Fibroblast of the aortic adventitia (primary cell): Measurements from ENCODE around the gene TRPV4. TPM values are rescaled to one million over a fixed set of nuclear protein-coding genes. Genes with fewer than 3 reads are reported as not detected.

ENCODE experiments used
- DNase-seq: peaks from one replicate; pipeline ENCODE4 v3.0.0-alpha.2; 2010; ENCODE audit warnings: low read depth
- H3K4me3 ChIP-seq: 2 replicates; pipeline ENCODE4 v1.5.1; 2011; ENCODE audit warnings: low read depth, mild to moderate bottlenecking, control low read depth, low read length, moderate library complexity
- total RNA-seq: library from RNA; depleted of rRNA; stranded (reverse); fragments of >200 nt; gene quantifications from 2 replicates; pipeline ENCODE4 v1.2.3, GENCODE V29; 2012; ENCODE audit warnings: low replicate concordance
- TF ChIP-seq, protein P1 (sequence below): IDR thresholded peaks from 2 replicates; pipeline ENCODE4 v1.5.1; 2011; ENCODE audit warnings: mild to moderate bottlenecking, low read length, control low read depth, inconsistent platforms; ENCODE audit not compliant: insufficient read depth

The TRPV4 gene
- total RNA-seq, 1 donor, result 2.1 TPM

DNA sequence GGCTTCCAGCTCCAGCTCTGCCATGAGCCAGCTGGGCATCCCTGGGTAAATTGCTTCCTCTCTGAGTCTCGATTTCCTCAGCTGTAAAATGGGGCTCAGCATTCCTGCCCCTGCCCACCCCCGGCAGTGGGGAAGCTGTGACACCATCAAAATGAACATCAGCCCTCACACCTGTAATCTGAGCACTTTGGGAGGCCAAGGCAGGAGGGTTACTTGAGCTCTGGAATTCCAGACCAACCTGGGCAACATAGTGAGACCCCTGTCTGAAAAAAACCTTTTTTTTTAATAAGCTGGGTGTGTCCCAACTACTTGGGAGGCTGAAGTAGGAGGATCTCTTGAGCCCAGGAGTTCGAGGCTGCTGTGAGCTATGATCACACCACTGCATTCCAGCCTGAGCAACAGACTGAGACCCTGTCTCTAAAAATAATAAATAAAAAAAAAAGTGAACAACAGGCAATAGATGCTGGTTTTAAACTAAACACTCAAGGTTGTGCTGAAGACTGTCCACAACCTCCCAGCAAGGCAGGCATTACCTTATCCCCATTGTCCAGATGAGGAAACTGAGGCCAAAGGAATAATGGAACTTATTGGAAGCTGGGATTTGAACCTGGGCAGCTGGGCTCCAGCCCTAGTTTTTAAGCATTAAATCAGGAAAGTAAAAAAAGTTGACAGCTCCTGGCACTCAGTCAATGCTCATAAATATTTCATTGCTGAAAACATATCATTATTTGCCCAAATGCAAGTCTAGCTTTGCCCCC is 4.3 kb downstream of the TRPV4 start:
- no peak for DNase-seq
- no peak overlapping the region for H3K4me3 ChIP-seq
- TF ChIP-seq, protein P1, sequence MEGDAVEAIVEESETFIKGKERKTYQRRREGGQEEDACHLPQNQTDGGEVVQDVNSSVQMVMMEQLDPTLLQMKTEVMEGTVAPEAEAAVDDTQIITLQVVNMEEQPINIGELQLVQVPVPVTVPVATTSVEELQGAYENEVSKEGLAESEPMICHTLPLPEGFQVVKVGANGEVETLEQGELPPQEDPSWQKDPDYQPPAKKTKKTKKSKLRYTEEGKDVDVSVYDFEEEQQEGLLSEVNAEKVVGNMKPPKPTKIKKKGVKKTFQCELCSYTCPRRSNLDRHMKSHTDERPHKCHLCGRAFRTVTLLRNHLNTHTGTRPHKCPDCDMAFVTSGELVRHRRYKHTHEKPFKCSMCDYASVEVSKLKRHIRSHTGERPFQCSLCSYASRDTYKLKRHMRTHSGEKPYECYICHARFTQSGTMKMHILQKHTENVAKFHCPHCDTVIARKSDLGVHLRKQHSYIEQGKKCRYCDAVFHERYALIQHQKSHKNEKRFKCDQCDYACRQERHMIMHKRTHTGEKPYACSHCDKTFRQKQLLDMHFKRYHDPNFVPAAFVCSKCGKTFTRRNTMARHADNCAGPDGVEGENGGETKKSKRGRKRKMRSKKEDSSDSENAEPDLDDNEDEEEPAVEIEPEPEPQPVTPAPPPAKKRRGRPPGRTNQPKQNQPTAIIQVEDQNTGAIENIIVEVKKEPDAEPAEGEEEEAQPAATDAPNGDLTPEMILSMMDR, result no peak

DNA sequence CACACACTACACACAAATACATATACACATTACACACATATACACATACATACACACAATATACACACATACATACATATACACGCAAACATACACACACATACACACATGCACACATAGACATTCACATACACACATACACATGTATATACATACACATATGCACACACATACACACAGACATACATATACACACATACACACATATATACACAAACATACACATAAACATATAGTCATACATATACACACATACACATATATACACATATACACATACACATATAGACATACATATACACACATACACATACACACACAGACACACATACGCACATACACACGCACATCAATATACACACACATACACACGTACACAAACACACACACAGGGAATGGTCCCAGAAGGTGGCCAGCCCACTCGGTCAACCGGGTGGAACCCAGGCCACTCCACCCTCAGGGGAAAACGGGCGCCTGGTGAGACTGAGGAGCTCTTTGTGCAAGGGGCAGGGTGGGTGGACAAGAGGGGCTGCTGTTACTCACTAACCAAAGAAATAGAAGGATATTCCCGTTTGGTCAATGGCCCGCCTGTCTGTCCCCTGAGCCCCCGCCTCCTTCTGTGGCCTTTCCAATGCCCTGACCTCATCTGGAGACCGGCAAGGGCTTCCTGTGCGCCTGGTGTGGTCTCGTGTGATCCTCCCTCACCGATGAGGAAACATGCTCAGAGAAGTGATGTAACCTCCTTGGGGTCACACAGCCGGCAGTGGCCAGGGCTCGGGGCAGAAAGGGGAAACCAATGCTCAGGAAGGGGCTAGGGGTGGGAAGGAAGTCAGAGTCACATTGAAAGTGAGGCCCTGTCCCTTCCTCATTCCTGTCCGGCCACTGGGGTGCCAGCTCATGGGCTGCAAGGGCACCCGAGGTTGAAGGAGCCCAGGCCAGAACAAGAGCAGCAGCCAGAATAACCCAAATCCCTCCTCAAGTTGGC is 5.3 kb downstream of the TRPV4 start:
- H3K4me3 ChIP-seq, result no peak overlapping the region
- TF ChIP-seq, protein P1, result no peak
- no peak for DNase-seq

DNA sequence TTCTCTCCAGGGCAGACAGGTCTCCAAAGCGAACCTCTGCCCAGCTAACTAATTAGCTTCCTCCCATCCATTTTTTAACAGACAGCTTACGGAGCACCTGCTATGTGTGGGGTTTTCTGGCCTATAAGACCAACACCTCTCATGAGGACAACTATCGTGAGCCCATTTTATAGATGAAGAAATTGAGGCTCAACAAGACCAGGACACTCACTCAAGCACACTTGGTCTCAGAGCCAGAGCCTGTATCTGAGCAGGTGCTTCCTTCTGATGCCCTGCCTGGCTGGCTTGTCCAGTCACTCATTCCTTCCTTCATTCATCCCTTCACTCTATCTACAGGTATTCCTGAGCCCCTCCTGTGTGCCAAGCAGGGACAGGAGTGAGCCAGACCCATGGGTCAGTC is 6.1 kb downstream of the TRPV4 start:
- no peak for DNase-seq
- no peak overlapping the region for H3K4me3 ChIP-seq
- TF ChIP-seq, protein P1, result no peak

DNA sequence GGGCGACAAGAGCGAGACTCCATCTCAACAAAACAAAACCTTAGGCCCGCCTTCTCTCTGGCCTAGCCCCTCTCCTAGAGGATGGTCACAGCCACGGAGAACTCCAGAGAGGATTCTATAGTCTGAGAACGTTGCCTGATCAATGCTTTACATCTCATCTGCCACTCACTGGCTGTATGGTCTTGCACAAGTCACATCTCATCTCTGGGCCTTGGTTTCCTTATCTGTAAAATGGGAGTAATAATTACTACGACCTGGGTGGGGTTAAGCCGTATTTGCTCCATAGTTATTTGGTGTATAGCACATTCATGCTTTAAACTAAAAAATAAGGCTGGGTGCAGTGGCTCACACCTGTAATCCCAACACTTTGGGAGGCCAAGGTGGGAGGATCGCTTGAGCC is 8.5 kb downstream of the TRPV4 start:
- no peak overlapping the region for H3K4me3 ChIP-seq
- no peak for DNase-seq
- TF ChIP-seq, protein P1, result no peak

DNA sequence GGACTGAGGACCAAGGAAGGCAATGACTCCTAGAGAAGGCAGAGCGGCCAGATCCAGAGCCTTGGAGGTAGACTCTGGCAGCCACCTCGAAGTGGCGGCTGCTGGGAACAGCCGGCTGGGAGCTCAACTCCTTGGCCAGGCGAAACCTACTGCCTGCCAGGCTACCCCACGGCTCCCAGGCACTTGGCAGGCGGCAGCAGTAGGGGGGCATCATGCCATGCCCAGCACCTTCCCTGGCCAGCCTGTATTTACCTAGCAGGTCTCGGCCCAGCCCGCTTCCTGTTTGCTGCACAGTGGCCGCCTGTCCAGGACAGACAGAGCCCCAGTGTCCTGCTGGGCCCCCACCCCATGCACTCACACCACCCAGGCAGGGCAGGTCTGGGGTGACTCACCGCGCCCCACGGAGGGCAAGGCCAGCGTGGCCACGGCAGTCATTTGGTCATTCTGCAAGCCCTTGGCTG is 10.2 kb downstream of the TRPV4 start:
- H3K4me3 ChIP-seq, result no peak overlapping the region
- no peak for DNase-seq
- TF ChIP-seq, protein P1, result no peak

DNA sequence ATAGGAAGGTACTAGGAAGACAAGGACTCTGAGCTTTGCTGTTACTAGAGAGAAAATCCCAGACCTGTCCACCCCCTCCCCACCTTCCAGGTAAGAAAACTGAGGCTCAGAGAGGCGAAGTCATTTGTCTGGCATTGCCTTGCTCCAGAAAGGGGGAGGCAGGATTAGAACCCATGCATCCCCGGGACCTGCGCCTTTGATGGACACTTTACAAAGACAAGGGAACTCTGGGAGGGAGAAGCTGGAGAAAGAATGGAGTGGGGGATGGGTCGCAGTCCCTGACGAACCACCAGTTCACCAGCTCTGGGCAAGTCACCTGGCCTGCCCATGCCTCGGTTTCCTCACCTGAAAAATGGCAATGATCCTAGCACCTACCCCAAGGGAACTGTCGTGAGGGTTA is 10.8 kb downstream of the TRPV4 start:
- no peak for DNase-seq
- no peak overlapping the region for H3K4me3 ChIP-seq
- TF ChIP-seq, protein P1, result no peak
